GM21447 (cell line): ENCODE data around the gene LIMS1.
"Not testable (repeated sequence)": the region's sequence is repeated elsewhere in the genome, so short reads cannot be mapped to it uniquely, and the experiment has no call there.

Experiments used
- ATAC-seq: cut with Tn5 transposase; IDR thresholded peaks from one replicate; pipeline ENCODE4 v1.9.1; 2021; ENCODE audit not compliant: unreplicated experiment

Gene LIMS1

DNA sequence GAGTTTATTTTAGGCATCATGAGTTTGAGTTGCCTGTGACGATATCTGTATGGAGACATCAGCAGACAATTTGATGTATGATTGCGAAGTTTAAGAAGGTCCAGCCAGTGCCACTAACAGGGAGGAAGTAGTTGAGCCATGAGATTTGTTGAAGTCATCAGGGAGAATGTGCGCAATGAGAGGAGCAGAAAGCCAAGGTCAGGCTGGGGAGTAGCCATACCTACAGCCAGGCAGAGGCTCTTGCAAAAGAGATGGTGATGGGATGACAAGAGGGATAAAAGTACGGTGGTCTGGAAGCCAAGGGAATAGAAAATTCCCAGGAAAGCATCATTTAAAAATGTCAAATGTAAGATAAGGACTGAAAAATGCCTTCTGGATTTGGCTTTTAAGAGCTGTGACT lies 51.2 kb downstream of the LIMS1 start:
- no peak for ATAC-seq

DNA sequence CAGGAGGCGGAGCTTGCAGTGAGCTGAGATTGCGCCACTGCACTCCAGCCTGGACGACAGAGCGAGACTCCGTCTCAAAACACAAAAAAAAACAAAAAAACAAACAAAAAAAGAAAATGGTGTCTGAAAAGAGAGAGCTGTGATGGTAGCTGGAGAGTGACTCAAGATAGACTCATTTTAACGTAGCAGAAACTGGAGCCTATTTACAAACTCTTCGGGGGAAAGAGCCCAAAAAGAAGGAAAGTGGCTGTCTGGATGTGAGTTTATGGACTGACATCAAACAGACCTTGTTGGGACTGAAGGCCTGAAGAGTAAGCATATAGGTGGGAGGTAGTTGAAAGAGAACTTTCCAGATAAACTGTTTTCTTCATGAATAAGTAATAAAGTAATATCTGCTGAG lies 51.8 kb downstream of the LIMS1 start:
- ATAC-seq, result no peak

DNA sequence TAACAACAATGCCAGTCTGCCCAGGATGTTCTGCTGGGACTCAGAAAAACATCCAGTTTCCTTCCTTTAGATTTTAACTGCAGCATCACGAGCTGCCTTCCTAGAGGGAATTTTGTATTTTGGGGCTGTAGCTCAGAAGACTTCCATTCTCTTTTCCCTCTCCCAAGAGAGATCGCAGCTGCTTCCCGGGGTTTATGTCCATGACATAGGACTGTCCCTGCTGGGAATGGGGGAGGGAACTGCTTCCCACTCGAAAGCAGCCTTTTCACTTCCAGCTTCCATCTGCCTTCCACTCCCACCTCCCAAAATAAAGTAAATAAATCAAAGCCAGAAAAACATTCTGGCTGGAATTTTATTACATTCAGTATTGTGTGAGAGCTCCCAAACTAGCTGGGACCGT lies 52.4 kb downstream of the LIMS1 start:
- ATAC-seq, result no peak

DNA sequence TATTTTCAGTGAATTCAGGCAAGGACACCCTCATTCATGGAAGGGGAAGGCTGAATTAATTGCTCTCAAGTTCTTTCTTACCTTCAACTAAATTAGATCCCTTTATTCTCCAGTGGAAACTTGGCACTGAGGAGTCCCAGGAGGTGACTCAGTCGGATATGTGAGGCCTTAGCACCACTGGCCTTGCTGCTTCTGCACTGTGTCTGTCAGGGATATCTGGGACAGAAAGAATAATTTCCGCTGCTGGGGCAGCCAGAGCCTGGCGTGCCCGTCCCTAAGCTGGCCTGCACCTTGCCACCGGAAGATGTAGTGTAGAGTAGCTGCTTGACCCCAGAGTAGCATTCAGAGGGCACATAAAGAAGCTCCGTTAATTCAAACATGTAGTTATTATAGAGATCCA lies 53.4 kb downstream of the LIMS1 start:
- no peak for ATAC-seq

DNA sequence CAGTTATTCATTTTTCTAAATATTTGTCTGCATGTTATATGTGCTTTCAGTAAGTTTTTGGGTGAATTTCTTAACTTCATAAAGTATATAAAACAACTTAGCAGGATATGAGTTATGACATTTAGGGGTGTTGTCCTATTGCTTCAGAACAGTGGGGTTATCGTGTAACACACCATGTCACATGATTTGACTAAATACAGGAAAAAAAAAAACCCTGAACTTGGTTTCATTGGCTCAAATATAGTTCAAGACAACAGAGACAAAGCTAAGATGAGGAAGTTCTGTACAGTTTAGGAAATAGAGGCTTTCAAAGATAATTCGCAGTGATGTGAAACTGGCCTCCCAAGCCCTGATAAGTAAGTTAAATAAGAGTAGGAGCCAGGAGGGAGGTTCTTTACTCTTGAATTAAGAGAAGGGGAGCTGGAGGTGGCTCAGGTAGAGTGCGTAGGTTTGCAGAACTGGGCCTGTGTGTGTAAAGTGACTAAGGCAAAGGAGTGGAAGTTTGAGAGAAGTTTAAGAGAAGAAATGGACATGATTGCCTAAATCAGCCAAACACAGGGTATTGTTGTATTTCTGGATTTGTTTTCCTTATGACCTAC lies 53.9 kb downstream of the LIMS1 start:
- ATAC-seq, result no peak

DNA sequence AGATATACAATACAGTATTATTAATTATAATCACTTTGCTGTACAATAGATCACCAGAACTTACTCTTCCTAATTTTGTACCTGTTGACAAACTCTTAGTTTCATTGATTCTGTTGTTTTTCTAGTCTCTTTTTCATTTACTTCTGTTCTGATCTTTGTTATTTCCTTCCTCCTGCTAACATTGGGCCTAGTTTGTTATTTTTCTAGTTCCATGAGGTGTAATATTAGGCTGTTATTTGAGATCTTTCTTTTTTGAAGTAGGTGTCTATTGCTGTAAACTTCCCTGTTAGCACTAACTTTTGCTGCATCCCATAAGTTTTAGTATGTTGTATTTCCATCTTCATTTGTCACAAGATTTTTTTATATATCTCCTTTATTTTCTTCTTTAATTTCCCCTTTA lies 55.1 kb downstream of the LIMS1 start:
- no peak for ATAC-seq

DNA sequence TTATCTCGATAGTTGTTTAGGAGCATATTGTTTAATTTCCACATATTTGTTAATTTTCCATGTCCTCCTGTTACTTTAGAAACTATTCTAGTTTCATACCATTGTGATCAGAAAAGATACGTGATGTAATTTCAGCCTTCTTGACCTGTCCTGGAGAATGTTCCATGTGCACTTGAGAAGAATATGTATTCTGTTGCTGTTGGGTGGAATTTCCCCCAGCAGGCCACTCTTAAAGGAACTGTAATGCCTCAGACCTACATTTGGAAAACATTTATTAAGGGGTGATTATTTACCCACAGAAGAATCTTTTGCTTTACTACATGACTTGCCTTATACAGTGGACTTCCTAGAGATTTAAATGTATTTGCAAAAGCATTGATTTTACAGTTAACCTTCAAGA lies 55.5 kb downstream of the LIMS1 start:
- no peak for ATAC-seq

DNA sequence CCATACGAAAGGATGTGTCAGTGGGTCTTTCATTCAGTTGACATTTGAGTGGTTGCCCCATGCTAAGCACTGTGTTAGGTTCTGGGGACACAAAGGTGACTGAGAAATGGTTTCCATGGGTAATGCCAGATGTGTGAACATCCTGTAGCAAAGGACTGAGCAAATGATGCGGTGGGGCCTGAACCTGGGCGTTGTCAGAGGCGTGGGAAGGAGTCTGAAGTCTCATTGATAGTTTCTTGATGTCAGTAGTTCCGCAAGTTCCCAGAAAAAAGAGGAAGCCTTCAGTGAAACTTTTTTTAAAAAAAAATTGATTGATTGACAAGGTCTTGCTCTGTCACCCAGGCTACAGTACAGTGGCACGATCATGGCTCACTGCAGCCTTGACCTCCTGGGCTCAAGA lies 56.9 kb downstream of the LIMS1 start:
- ATAC-seq, result peak; percentile 51

DNA sequence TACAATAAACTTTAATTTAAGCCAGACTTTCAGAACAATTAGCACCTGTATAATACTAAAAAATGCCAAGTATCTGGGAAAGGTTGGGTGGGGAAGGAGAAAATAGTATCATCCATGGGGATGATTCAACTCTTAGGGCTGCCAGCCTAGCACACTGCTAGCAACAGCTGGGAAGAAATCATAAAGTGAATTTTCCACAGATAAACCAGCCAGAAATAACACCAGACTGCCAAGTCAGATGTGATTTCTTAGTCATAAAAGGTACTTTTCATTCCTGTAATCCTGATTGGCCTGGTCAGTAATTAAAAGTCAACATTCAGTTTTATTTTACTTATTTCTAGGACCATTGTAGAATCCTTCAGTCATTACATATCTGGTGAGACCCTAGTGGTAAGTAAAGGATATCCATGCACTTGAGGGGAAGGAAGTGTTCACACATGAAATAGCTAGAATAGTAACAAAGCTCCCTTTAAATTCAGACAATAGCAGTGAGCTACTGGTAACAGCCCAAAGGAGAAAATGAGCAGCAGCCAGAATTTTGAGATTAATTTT lies 59.4 kb downstream of the LIMS1 start:
- no peak for ATAC-seq

DNA sequence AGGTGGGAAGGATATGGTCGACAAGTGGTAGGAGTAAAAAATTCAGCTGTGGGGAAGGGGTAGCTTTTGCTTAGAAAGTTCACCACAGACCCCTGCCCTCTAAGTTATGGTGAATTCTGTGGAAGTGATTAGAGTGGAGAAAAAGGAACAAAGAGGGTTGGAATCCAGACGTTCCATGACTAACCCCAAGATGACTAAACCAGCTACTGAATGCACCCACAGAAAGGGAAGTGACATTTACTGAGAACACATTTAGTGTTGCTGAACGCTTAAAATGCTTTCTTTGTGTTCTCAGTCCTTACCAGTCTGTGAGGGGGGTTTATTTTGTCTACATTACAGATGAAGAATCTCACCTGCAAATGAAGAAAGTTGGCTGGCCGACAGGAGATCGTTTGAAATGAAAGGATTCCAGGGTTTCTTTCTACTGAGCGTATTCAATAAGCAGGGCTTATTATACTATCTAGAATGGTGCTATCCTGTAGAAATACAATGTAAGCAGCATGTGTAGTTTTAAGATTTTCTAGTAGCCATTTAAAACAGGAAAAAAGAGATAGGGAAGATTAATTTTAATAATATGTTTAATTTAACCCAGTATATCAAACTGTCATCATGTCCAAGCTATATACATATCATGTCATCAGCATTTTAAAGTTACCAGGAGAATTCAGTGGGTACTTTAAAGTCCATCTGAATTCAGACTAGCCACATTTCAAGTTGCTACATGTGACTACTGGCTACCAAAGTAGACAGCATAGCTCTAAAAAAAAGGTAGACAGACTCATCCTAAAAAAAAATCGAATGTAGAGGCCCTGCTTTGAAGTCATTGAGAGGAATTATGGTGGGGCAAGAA lies 60.1 kb downstream of the LIMS1 start:
- peak; percentile 85 for ATAC-seq

DNA sequence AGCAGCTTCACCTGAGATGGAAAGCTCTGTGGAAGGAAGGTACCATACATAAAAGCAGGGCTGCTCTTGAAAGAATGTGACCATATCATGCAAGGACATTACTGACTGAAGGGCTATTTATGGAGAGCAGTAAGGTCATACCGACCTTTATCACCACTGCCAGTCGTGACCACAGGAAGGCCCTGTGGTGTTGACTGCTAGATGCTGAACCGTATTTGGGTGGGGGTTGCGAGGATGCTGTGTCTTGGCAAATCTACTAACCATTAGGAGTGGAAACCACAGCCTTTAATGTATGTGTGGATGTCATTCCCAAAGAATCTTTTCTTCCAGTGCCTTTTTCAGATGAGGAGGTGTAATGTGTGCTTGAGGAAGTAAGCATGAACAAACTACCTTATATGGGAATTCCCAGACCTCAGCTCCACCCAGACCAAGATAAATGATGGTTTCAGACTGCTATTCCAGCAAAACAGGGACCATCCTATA lies 60.8 kb downstream of the LIMS1 start:
- ATAC-seq, result peak; percentile 43

DNA sequence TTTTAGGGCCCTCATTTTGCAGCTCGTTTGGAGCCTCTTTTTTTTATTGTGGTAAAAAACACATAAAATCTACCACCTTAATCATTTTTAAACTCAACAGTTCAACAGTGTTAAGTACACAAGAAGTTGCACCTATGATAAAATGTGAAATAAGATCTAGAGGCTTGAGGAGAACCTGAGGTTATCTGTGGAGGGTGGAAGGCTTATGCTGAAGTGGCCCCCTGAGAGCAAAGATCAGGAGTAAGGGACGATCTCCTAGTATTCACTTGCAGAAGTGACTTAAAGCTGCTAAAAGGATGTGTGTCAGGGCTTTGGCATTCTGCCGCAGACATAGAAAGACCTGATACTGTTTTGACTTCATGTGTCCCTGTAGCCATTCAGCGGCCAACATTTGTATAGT lies 61.5 kb downstream of the LIMS1 start:
- ATAC-seq, result not testable (repeated sequence)

DNA sequence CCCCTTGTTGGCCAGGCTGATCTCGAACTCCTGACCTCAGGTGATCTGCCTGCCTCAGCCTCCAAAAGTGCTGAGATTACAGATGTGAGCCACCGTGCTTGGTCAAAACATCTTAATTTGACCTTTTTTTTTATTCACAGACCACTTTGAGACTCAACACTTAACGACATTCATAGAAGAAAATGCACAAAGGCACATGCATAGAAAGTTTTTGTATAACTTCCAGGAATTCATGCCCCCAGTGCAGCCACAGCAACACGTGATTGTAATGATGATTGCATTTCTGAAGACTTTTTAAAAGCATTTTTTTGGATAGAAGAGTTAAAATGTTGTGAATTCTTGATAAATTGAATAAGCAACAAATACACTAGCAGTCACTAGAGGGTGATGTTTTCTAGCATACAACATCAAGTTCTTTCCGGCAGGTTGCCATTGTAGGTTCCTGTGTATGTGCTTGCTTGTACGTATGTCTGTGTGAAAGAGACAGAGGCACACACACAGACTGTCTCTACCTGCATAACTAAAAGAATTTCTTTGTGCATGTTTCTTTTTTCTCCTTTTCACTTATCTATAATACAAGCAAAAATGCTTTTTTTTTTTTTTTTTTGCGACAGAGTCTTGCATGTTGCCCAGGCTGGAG lies 63.0 kb downstream of the LIMS1 start:
- ATAC-seq, result not testable (repeated sequence)

DNA sequence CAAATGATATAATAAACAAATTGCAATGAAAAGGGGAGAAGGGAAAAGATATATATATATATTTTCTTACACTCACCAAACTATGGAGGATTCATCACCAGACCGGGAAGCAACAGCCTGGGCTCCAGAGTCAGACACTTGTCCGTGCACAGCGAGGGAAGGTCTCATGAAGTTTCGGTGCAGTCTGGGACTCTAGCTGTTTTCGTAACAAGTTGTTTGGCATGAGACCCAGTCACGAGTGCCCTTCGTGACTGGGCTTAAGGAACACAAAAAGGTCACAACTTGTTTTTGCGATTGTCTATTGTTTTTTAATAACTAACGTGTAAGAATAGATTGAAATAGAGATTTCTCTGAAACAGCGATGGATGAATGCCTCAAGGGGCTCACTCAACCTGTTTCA lies 66.9 kb downstream of the LIMS1 start:
- not testable (repeated sequence) for ATAC-seq

DNA sequence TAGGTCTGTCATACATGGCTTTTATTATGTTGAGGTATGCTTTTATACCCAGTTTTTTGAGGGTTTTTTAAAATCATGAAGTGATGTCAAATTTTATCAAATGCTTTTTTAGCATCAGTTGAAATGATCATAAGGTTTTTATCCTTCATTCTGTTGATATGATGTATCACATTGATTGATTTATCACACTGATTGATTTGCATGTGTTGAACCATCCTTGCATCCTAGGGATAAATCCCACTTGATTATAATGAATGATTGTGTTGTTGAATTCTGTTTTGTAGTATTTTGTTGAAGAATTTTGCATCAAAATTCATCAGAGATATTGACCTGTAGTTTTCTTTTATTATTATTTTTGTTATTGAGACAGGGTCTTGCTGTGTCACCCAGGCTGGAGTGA lies 68.2 kb downstream of the LIMS1 start:
- ATAC-seq, result no peak

DNA sequence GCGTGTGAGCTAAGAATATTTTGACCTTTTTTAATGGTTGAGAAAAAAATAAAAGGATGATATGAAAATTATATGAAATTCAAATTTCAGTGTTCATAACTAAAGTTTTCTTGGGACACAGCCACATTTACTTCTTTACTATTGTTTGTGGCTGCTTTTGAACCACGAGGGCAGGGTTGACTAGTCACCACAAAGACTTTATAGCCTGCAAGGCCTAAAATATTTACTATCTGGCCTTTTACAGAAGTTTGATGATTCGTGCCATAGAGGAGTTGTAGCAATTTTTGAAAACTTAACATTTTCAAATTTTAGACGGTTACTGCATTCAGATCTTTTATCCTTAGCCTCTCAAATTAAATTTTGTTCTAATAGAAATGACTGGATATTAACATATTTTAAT lies 69.9 kb downstream of the LIMS1 start:
- ATAC-seq, result no peak

DNA sequence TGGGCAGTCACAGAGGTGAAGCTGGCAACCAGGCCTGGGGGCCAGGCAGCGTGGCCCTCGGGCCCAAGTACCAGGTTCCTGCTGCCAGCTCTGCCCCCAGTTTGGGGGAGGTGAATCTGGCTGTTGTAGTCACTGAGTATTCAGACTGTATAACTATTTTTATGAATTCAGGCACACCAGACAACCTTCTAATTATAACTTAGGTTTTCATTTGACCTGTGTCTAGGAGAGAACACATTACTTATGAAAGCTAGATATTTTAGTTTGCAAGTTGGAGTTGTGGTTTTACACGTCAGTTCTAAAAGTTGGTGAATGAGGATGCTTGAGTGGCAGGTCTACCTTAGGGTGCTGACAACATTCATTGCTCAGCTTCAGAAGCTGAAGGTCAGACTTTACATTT lies 71.7 kb downstream of the LIMS1 start:
- peak; percentile 66 for ATAC-seq

DNA sequence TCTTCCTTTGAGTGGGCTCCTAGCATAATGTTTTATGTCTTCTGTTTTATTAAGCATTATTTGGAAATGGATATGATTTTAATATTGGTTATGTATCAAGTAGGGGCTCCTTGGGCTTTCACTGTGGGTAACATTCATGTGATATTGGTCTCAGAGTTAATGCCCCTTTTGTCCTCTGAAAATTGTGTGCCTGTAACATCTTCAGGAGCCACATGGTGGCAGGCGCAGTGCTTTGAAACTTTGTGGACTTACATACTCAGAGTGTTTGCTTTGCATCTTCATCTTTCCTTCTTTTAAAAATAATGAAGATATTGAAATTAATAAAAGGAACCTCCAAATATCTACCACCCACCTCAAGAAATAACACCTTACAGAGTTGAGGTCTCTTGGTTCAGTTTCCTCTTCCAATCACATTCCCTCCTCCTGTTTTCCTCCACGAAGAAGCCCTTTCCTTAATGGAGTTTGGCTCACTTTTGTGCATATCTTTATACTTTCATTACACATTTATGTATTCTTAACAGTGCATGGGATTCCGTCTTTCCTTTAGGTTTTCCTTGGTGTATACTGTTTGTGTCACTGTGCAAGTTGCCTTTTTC lies 73.5 kb downstream of the LIMS1 start:
- no peak for ATAC-seq

DNA sequence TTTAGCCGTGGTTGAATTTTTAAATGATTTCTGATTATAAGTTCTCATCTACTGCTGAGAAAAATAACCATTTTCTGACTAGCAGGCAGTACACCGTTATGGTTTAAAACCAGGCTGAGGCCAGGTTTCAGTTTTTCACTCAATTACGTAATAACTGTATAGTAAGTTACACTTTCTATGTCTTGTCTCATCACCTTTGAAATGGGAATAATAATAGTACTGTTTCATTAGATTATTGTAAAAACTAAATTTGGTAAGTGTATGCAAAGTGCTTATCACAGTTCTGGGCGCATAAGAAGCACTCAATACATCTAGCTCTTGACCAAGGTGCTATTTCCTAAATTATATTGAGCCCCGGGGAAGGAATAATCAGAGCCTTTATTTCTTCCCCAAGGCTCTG lies 76.8 kb downstream of the LIMS1 start:
- no peak for ATAC-seq

DNA sequence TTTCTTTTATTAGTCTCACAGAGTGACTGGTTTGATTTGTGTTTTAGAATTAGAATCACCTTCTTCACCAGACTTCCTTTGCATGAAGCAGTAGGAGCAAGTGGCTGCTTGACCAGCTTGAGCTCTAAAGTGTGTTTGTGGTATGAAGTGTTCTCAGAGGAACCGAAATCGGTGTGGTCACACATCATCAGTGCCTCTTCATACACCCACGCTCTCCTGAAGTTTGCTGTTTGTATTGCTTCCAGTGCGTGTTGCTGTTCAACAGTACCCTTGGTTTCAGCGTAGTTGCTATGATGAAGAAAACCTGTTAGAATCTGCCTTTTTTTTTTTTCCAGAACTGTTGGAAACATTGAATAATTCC lies 77.9 kb downstream of the LIMS1 start:
- peak; percentile 74 for ATAC-seq

DNA sequence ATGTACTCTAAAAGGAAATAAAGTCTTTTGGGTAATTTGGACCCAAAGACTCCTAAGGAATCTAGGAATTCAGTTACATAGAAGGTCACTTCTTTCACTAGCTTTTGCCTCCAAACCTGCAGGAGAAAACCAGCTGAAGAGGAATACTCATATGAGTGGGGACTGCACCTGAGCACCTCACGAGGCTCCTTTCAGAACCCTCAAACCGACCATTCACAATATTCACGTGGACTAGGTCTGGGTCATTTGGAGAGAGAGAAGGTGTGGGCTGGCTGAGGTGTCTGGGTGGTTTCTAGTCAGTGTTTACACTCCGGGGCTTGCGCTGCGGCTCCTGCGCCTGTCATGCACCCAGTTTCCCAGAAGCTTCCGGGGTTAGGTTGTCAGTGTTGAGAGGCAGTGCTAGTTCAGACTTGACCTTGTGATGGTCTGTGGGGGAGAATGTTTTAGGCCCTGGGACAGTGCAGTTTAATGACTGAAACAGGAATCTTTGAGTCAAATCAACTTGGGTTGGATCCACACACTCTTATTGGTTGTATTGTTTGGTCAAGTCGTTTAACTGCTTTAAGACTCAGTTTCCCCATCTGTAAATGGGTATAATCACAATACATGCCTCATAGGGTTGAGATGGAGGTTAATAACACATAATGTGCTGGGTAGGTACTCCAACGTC lies 78.4 kb downstream of the LIMS1 start:
- ATAC-seq, result peak; percentile 81
